GM12872 (cell line): ENCODE data around the gene SVEP1.

ENCODE experiments used
- CTCF ChIP-seq: IDR thresholded peaks from 3 replicates; pipeline ENCODE4 v1.5.1; 2011; ENCODE audit warnings: low read depth, mild to moderate bottlenecking, low read length, moderate library complexity; ENCODE audit not compliant: insufficient read depth

Gene SVEP1

GRCh38 chr9:110579034-110579861 lies at the start of gene SVEP1:
TSS of gene SVEP1 (minus strand) at chr9:110579741. CDS start at chr9:110579543, 198 bp downstream.
- TF ChIP-seq CTCF: no peak

GRCh38 chr9:110626101-110626829 lies 46.7 kb upstream of the SVEP1 start:
- TF ChIP-seq CTCF: no peak

- TF ChIP-seq CTCF: peak; percentile 55; the same call in 2 of the 3 replicates
Measured at GRCh38 chr9:110623462-110624025, 44.0 kb upstream of the SVEP1 start.

- no peak for TF ChIP-seq CTCF
Measured at GRCh38 chr9:110622368-110622767, 42.8 kb upstream of the SVEP1 start.

GRCh38 chr9:110620726-110621125 lies 41.2 kb upstream of the SVEP1 start:
- no peak for TF ChIP-seq CTCF

- TF ChIP-seq CTCF: no peak
Measured at GRCh38 chr9:110619831-110620230, 40.3 kb upstream of the SVEP1 start.

GRCh38 chr9:110615498-110615897 lies 36.0 kb upstream of the SVEP1 start:
- no peak for TF ChIP-seq CTCF
